ENCODE measurements around the gene NEUROG1. TPM values are rescaled to one million over a fixed set of nuclear protein-coding genes. Genes with fewer than 3 reads are reported as not detected.

Gene NEUROG1
- total RNA-seq, 2 donors from 2014 or later, result not detected

- Histone ChIP-seq H3K9me3 (no peaks in the 10 kb centered on the region), H3K27ac (no peak overlapping the region), H3K27me3 (peaks cover 0 to 22% of the 10 kb centered on the region in 2 donors), H3K4me1 (peaks cover 21% of the 10 kb centered on the region), H3K4me3 (no peak overlapping the region), H3K36me3 (replicated peaks in 1 of 2; ENCODE audit: insufficient read depth in 1 of 2, low read depth in 2 of 2) (no peaks in the 10 kb centered on the region)
- intact Hi-C loops (cut with DNase I), result loop anchor here (5.0 kb wide), 1 partner anchor 84 kb away; no protein-coding TSS in a partner anchor
- 49 to 52% methylated on average over 12 of the region's 12 CpGs for WGBS, 2 donors
- TF ChIP-seq, protein P1, sequence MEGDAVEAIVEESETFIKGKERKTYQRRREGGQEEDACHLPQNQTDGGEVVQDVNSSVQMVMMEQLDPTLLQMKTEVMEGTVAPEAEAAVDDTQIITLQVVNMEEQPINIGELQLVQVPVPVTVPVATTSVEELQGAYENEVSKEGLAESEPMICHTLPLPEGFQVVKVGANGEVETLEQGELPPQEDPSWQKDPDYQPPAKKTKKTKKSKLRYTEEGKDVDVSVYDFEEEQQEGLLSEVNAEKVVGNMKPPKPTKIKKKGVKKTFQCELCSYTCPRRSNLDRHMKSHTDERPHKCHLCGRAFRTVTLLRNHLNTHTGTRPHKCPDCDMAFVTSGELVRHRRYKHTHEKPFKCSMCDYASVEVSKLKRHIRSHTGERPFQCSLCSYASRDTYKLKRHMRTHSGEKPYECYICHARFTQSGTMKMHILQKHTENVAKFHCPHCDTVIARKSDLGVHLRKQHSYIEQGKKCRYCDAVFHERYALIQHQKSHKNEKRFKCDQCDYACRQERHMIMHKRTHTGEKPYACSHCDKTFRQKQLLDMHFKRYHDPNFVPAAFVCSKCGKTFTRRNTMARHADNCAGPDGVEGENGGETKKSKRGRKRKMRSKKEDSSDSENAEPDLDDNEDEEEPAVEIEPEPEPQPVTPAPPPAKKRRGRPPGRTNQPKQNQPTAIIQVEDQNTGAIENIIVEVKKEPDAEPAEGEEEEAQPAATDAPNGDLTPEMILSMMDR (IDR thresholded peaks at IDR 0.05), result no peak
- TF ChIP-seq POLR2A (IDR thresholded peaks at IDR 0.05), result no peak
- ATAC-seq (no peak), DNase-seq (no peak)
Observed at GRCh38 chr5:135546101-135546500, 10.3 kb upstream of the NEUROG1 start.

DNA sequence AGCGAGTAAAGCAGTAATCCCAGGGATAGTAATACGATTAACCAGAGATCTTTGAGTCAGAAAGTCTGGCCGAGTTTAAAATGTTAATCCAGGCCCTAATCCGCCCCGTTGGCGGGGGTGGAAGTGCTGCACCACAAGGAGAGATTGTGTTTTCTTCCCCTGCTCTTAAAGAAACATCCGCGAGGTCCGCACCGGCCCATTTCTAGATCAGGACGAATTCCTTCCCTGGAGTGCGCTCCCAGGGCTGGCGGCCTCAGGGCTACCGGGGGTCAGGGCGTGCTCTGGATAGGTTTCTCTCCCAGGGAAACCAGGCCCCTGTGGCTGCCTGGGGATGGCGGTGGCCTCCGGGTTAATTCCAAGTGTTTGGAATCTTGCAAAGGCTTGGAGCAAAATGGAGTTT lies 9.3 kb upstream of the NEUROG1 start:
- H3K27ac ChIP-seq, result no peak overlapping the region
- no peak for TF ChIP-seq POLR2A (IDR thresholded peaks at IDR 0.05)
- TF ChIP-seq, protein P1 (IDR thresholded peaks at IDR 0.05), result no peak
- 39 to 50% methylated on average over 10 to 17 of the region's 17 CpGs for WGBS, 2 donors
- H3K9me3 ChIP-seq, result no peaks in the 10 kb centered on the region
- no peaks in the 10 kb centered on the region for H3K36me3 ChIP-seq (replicated peaks in 1 of 2; ENCODE audit: insufficient read depth in 1 of 2, low read depth in 2 of 2)
- no peak overlapping the region for H3K4me3 ChIP-seq
- H3K4me1 ChIP-seq, result peaks cover 21% of the 10 kb centered on the region
- no peak for DNase-seq
- intact Hi-C loops (cut with DNase I), result loop anchor here (5.0 kb wide), 1 partner anchor 83 kb away; no protein-coding TSS in a partner anchor
- peaks cover 0 to 22% of the 10 kb centered on the region in 2 donors for H3K27me3 ChIP-seq
- ATAC-seq, result no peak

DNA sequence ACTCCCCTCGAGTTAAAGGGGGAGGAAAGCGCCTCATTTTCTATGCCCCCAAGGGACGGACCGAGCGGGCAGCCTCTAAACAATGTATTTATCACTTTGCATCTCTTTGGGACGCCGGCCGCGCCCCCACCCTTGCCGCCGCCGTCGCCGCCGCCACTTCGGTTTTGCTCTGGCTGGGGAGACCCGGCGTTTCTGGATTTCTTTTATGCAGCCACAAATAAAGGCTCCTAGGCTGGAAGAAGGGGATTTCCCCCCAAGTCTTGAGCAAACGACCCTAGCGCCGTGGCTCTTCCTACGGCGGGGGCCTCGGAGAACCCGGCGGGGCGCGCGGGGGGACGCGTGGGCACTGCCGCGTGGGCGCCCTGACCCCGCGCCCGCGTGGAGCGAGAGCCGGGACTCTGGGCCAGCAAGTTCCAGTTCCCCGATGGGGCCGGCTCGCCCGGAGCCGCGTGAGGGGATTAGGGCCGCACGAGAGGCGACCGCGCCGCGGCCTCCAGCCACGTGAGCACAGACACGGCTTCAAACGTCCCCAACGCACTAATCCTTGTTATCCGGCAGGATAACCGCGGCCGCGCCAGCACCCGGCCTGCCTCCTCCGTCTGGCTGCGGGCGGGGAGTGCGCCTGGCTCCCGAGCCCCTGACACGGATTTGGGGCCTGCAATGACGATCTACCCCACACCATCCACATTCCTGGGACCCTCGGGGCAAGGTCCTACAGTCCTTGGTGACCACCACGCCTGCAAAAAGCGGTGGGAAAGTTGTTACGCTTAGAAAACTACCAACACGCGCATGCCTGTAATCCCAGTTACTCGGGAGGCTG lies 7.9 kb upstream of the NEUROG1 start:
- ATAC-seq, result peak; percentile 24
- intact Hi-C loops (cut with DNase I), result no loop called here
- WGBS, 2 donors, result 4 to 5% methylated on average over 27 to 77 of the region's 77 CpGs

GRCh38 chr5:135543001-135543484 lies 7.3 kb upstream of the NEUROG1 start:
- intact Hi-C loops (cut with DNase I), result no loop called here
- peaks cover 0 to 22% of the 10 kb centered on the region in 2 donors for H3K27me3 ChIP-seq
- no peak for DNase-seq
- H3K4me1 ChIP-seq, result peaks cover 21% of the 10 kb centered on the region
- no peaks in the 10 kb centered on the region for H3K9me3 ChIP-seq
- no peak overlapping the region for H3K4me3 ChIP-seq
- no peak overlapping the region for H3K27ac ChIP-seq
- no peak for ATAC-seq
- H3K36me3 ChIP-seq (replicated peaks in 1 of 2; ENCODE audit: insufficient read depth in 1 of 2, low read depth in 2 of 2), result no peaks in the 10 kb centered on the region
- no peak for TF ChIP-seq POLR2A (IDR thresholded peaks at IDR 0.05)
- TF ChIP-seq, protein P1 (IDR thresholded peaks at IDR 0.05), result no peak
- 48 to 55% methylated on average over 5 of the region's 5 CpGs for WGBS, 2 donors

More for the DNA sequence above, 7.9 kb upstream of the NEUROG1 start:
- no peaks in the 10 kb centered on the region for H3K9me3 ChIP-seq
- H3K4me1 ChIP-seq, result peaks cover 21% of the 10 kb centered on the region
- no peaks in the 10 kb centered on the region for H3K36me3 ChIP-seq (replicated peaks in 1 of 2; ENCODE audit: insufficient read depth in 1 of 2, low read depth in 2 of 2)
- TF ChIP-seq, protein P1 (IDR thresholded peaks at IDR 0.05), result no peak
- TF ChIP-seq POLR2A (IDR thresholded peaks at IDR 0.05), result no peak
- H3K27ac ChIP-seq, result no peak overlapping the region
- peak overlapping the region; percentile 0 to 19 for H3K4me3 ChIP-seq
- DNase-seq, result peak in 1 of 4 donors; percentile 20
- H3K27me3 ChIP-seq, result peaks cover 0 to 22% of the 10 kb centered on the region in 2 donors

Measured in body of pancreas (tissue), 4 donors.